ENCODE data around the gene CYP4A11. TPM values are rescaled to one million over a fixed set of nuclear protein-coding genes. Genes with fewer than 3 reads are reported as not detected.
"Not testable (repeated sequence)": the region's sequence is repeated elsewhere in the genome, so short reads cannot be mapped to it uniquely, and the experiment has no call there.

CYP4A11 gene
- total RNA-seq, 1 donor from 2014 or later = not detected

GRCh38 chr1:46927249-46927835 is 13.9 kb downstream of the CYP4A11 start:
- no peak for DNase-seq (ENCODE audit: low spot score)

- DNase-seq (ENCODE audit: low spot score) = no peak
Measured at GRCh38 chr1:46910790-46911189, 30.5 kb downstream of the CYP4A11 start.

GRCh38 chr1:46903481-46903880 is 37.8 kb downstream of the CYP4A11 start:
- DNase-seq (ENCODE audit: low spot score) = no peak

GRCh38 chr1:46900401-46900800 is 40.9 kb downstream of the CYP4A11 start:
- DNase-seq (ENCODE audit: low spot score) = no peak

GRCh38 chr1:46881656-46882055 is 59.6 kb downstream of the CYP4A11 start:
- not testable (repeated sequence) for DNase-seq (ENCODE audit: low spot score)

Other genes with a start within 250 kb of the CYP4A11 start
- 96.6 TPM for gene EFCAB14, start 222.4 kb downstream of the CYP4A11 start, total RNA-seq
- 106 TPM for gene CYP4B1, start 142.4 kb downstream of the CYP4A11 start, total RNA-seq
- gene CYP4X1, start 82.2 kb upstream of the CYP4A11 start, total RNA-seq = 4.3 TPM
- 2.5 TPM for gene CYP4Z1, start 125.8 kb upstream of the CYP4A11 start, total RNA-seq
- 0.42 TPM for gene CYP4A22, start 196.0 kb upstream of the CYP4A11 start, total RNA-seq
- gene PDZK1IP1, start 248.6 kb upstream of the CYP4A11 start, total RNA-seq = 2.8 TPM

Measured in mesenteric fat pad (tissue), 1 donor.